Progenitor cell of endocrine pancreas (in vitro differentiated cells): ENCODE results near the gene DPP6. TPM values are rescaled to one million over a fixed set of nuclear protein-coding genes. Genes with fewer than 3 reads are reported as not detected.

ENCODE experiments used
- DNase-seq: peaks from one replicate; pipeline ENCODE4 v3.0.0; 2021; ENCODE audit warnings: low spot score; ENCODE audit not compliant: unreplicated experiment
- H3K27ac Mint-ChIP-seq: 2 replicates; pipeline ENCODE4 v1.8.0; 2021; ENCODE audit warnings: mild to moderate bottlenecking, moderate library complexity, mixed read lengths
- H3K27me3 Mint-ChIP-seq: 2 replicates; pipeline ENCODE4 v1.8.0; 2021; ENCODE audit warnings: mixed read lengths
- H3K36me3 Mint-ChIP-seq: 2 replicates; pipeline ENCODE4 v1.8.0; 2022; ENCODE audit warnings: mixed read lengths; ENCODE audit not compliant: insufficient read depth
- H3K4me1 Mint-ChIP-seq: 2 replicates; pipeline ENCODE4 v1.8.0; 2021; ENCODE audit warnings: low read depth, mixed read lengths
- H3K4me3 Mint-ChIP-seq: 2 replicates; pipeline ENCODE4 v1.8.0; 2021; ENCODE audit warnings: low read depth, mild to moderate bottlenecking, moderate library complexity, mixed read lengths
- H3K9me3 Mint-ChIP-seq: 2 replicates; pipeline ENCODE4 v1.8.0; 2021; ENCODE audit warnings: low read depth, mixed read lengths
- CTCF ChIP-seq: fragments of 200-600 bp; sonication (generic); IDR thresholded peaks from one replicate; pipeline ENCODE4 v1.5.0; 2021; ENCODE audit warnings: antibody characterized with exemption, mild to moderate bottlenecking; ENCODE audit not compliant: unreplicated experiment
- total RNA-seq: library from RNA; stranded (reverse); gene quantifications from 2 replicates; pipeline ENCODE4 v1.2.1, GENCODE V29; 2021

DPP6 gene
- total RNA-seq, 1 donor from 2014 or later = 13.4 TPM

GRCh38 chr7:154735766-154736165, 683.6 kb downstream of the DPP6 start:
- H3K9me3 Mint-ChIP-seq = no peaks in the 10 kb centered on the region
- TF ChIP-seq CTCF = no peak
- H3K4me3 Mint-ChIP-seq = no peak overlapping the region
- no peaks in the 10 kb centered on the region for H3K36me3 Mint-ChIP-seq
- peaks cover 20% of the 10 kb centered on the region for H3K27me3 Mint-ChIP-seq
- no peak for DNase-seq
- no peak overlapping the region for H3K27ac Mint-ChIP-seq
- no peaks in the 10 kb centered on the region for H3K4me1 Mint-ChIP-seq

GRCh38 chr7:154736389-154736788, 684.2 kb downstream of the DPP6 start:
- Mint-ChIP-seq H3K36me3 (no peaks in the 10 kb centered on the region), H3K27ac (no peak overlapping the region), H3K27me3 (peaks cover 20% of the 10 kb centered on the region), H3K9me3 (no peaks in the 10 kb centered on the region), H3K4me1 (no peaks in the 10 kb centered on the region), H3K4me3 (no peak overlapping the region)
- TF ChIP-seq CTCF = no peak
- DNase-seq = no peak

- TF ChIP-seq CTCF = no peak
- no peak for DNase-seq
- no peaks in the 10 kb centered on the region for H3K9me3 Mint-ChIP-seq
- no peaks in the 10 kb centered on the region for H3K36me3 Mint-ChIP-seq
- no peak overlapping the region for H3K27ac Mint-ChIP-seq
- peaks cover 30% of the 10 kb centered on the region for H3K27me3 Mint-ChIP-seq
- no peak overlapping the region for H3K4me3 Mint-ChIP-seq
- peaks cover under 1% of the 10 kb centered on the region for H3K4me1 Mint-ChIP-seq
Observed at GRCh38 chr7:154738216-154738615, 686.0 kb downstream of the DPP6 start.

GRCh38 chr7:154741131-154741530, 688.9 kb downstream of the DPP6 start:
- Mint-ChIP-seq H3K27ac (no peak overlapping the region), H3K9me3 (no peaks in the 10 kb centered on the region), H3K36me3 (no peaks in the 10 kb centered on the region), H3K4me1 (peaks cover 1% of the 10 kb centered on the region), H3K27me3 (peaks cover 39% of the 10 kb centered on the region), H3K4me3 (no peak overlapping the region)
- no peak for TF ChIP-seq CTCF
- DNase-seq = no peak

- H3K4me1 Mint-ChIP-seq = peaks cover 1% of the 10 kb centered on the region
- H3K36me3 Mint-ChIP-seq = no peaks in the 10 kb centered on the region
- peaks cover 48% of the 10 kb centered on the region for H3K27me3 Mint-ChIP-seq
- H3K27ac Mint-ChIP-seq = no peak overlapping the region
- H3K9me3 Mint-ChIP-seq = no peaks in the 10 kb centered on the region
- H3K4me3 Mint-ChIP-seq = no peak overlapping the region
- DNase-seq = no peak
- no peak for TF ChIP-seq CTCF
Observed at GRCh38 chr7:154743206-154743605, 691.0 kb downstream of the DPP6 start.
